ENCODE data around the gene SENP3. TPM values are rescaled to one million over a fixed set of nuclear protein-coding genes. Genes with fewer than 3 reads are reported as not detected.

SENP3 gene
- total RNA-seq, 4 donors from 2014 or later = 62.4 to 73.3 (median 66.3) TPM

- DNase-seq = no peak
- no peak for TF ChIP-seq CTCF (IDR thresholded peaks at IDR 0.05)
- no peak for TF ChIP-seq POLR2A (IDR thresholded peaks at IDR 0.05)
- intact Hi-C loops (cut with DNase I) = no loop called here
- no peaks in the 10 kb centered on the region for H3K36me3 ChIP-seq
- WGBS, 2 donors = 74 to 82% methylated on average over 8 of the region's 8 CpGs
- no peak overlapping the region for H3K4me3 ChIP-seq (replicated peaks in 1 of 3)
- no peaks in the 10 kb centered on the region for H3K27me3 ChIP-seq
- H3K9me3 ChIP-seq = no peaks in the 10 kb centered on the region
- no peaks in the 10 kb centered on the region for H3K4me1 ChIP-seq
- H3K27ac ChIP-seq = no peak overlapping the region
Measured at GRCh38 chr17:7620835-7621234, 59.1 kb downstream of the SENP3 start.

Small RNA genes within 50 kb of the gene (small RNA-seq; reads per million reads assigned to genes)
- gene CD68 (not detected), gene RF00019 (not detected), gene SNORA48 (not detected), gene SNORD10 (not detected)

Other genes starting within 250 kb of the SENP3 start
- gene GPS2, start 246.6 kb upstream of the SENP3 start, total RNA-seq = 100 to 1,000 TPM in 2 of 4 donors, 10 to 100 TPM in 2; 69.5 to 130 (median 100) TPM
- gene NEURL4, start 232.6 kb upstream of the SENP3 start, total RNA-seq = 10 to 100 TPM; 18.5 to 32.8 (median 22.5) TPM
- gene ACAP1, start 225.4 kb upstream of the SENP3 start, total RNA-seq = 1 to 10 TPM in 3 of 4 donors, under 1 TPM in 1; 0.89 to 7.1 (median 3.8) TPM
- 10 to 100 TPM in 3 of 4 donors, 1 to 10 TPM in 1; 6.6 to 20.4 (median 18.7) TPM for gene KCTD11, start 209.8 kb upstream of the SENP3 start, total RNA-seq
- not detected for gene TMEM95, start 206.8 kb upstream of the SENP3 start, total RNA-seq
- gene TNK1, start 180.8 kb upstream of the SENP3 start, total RNA-seq = 10 to 100 TPM; 11.0 to 30.2 (median 15.9) TPM
- 10 to 100 TPM; 18.3 to 21.6 (median 19.9) TPM for gene PLSCR3, start 167.4 kb upstream of the SENP3 start, total RNA-seq
- gene TMEM256, start 157.8 kb upstream of the SENP3 start, total RNA-seq = 100 to 1,000 TPM in 1 of 4 donors, 10 to 100 TPM in 3; 27.8 to 133 (median 35.2) TPM
- 1 to 10 TPM; 2.2 to 6.3 (median 4.7) TPM for gene NLGN2, start 154.1 kb upstream of the SENP3 start, total RNA-seq
- gene SPEM1, start 141.6 kb upstream of the SENP3 start, total RNA-seq = not detected
- gene SPEM2, start 136.3 kb upstream of the SENP3 start, total RNA-seq = under 1 TPM in 1 of 4 donors, not detected in 3; 0.40 TPM
- gene SPEM3, start 133.1 kb upstream of the SENP3 start, total RNA-seq = not detected
- 10 to 100 TPM; 11.3 to 19.4 (median 16.4) TPM for gene TMEM102, start 126.5 kb upstream of the SENP3 start, total RNA-seq
- 10 to 100 TPM in 3 of 4 donors, 1 to 10 TPM in 1; 4.3 to 12.1 (median 10.5) TPM for gene FGF11, start 122.4 kb upstream of the SENP3 start, total RNA-seq
- gene CHRNB1, start 116.9 kb upstream of the SENP3 start, total RNA-seq = 10 to 100 TPM; 13.4 to 29.2 (median 19.8) TPM
- 10 to 100 TPM; 58.5 to 85.2 (median 79.9) TPM for gene ZBTB4, start 82.3 kb upstream of the SENP3 start, total RNA-seq
- not detected for gene SLC35G6, start 80.5 kb upstream of the SENP3 start, total RNA-seq
- gene POLR2A, start 77.6 kb upstream of the SENP3 start, total RNA-seq = 100 to 1,000 TPM in 2 of 4 donors, 10 to 100 TPM in 2; 47.6 to 125 (median 82.2) TPM
- gene TNFSF12, start 12.9 kb upstream of the SENP3 start, total RNA-seq = 10 to 100 TPM; 17.9 to 39.9 (median 30.8) TPM
- gene TNFSF13, start 3.2 kb upstream of the SENP3 start, total RNA-seq = 10 to 100 TPM; 11.7 to 32.2 (median 24.8) TPM
- 10 to 100 TPM; 13.6 to 52.0 (median 21.5) TPM for gene CD68, start 17.7 kb downstream of the SENP3 start, total RNA-seq
- 100 to 1,000 TPM in 3 of 4 donors, 10 to 100 TPM in 1; 88.8 to 250 (median 164) TPM for gene MPDU1, start 21.9 kb downstream of the SENP3 start, total RNA-seq
- gene SOX15, start 28.2 kb downstream of the SENP3 start, total RNA-seq = 1 to 10 TPM in 1 of 4 donors, under 1 TPM in 1, not detected in 2; 0.67 to 3.1 TPM
- 10 to 100 TPM; 27.6 to 37.5 (median 28.6) TPM for gene FXR2, start 53.0 kb downstream of the SENP3 start, total RNA-seq
- gene SAT2, start 65.9 kb downstream of the SENP3 start, total RNA-seq = 10 to 100 TPM; 59.5 to 74.2 (median 61.9) TPM
- gene SHBG, start 68.2 kb downstream of the SENP3 start, total RNA-seq = under 1 TPM in 1 of 4 donors, not detected in 3; 0.83 TPM
- 1 to 10 TPM in 2 of 4 donors, under 1 TPM in 2; 0.40 to 1.7 (median 0.90) TPM for gene ATP1B2, start 89.0 kb downstream of the SENP3 start, total RNA-seq
- 10 to 100 TPM; 16.4 to 66.4 (median 35.6) TPM for gene TP53, start 125.6 kb downstream of the SENP3 start, total RNA-seq
- gene WRAP53, start 126.6 kb downstream of the SENP3 start, total RNA-seq = 1 to 10 TPM; 2.9 to 8.0 (median 4.6) TPM
- gene EFNB3, start 143.3 kb downstream of the SENP3 start, total RNA-seq = under 1 TPM in 3 of 4 donors, not detected in 1; 0.27 to 0.38 (median 0.33) TPM
- under 1 TPM in 3 of 4 donors, not detected in 1; under 0.01 to 0.22 (median 0.20) TPM for gene DNAH2, start 155.8 kb downstream of the SENP3 start, total RNA-seq